Astrocyte of the spinal cord (primary cell): ENCODE data around the gene COMMD7.

Experiments
- DNase-seq: peaks from one replicate; pipeline ENCODE4 v3.0.0; 2011; ENCODE audit warnings: low read depth, low spot score
- H3K4me3 ChIP-seq: 2 replicates; pipeline ENCODE4 v1.5.1; 2011; ENCODE audit warnings: low read depth, mild to moderate bottlenecking, low read length, moderate library complexity
- in situ Hi-C: cut with HindIII; loops from 2 replicates; pipeline ENCODE4 v1.10.0; 2017; ENCODE audit warnings: low sequenced_read_pairs
- TF ChIP-seq, protein P1 (sequence below): IDR thresholded peaks from 2 replicates; pipeline ENCODE4 v1.5.1; 2012; ENCODE audit warnings: low read depth, mild to moderate bottlenecking, low read length, inconsistent platforms

The COMMD7 gene

DNA sequence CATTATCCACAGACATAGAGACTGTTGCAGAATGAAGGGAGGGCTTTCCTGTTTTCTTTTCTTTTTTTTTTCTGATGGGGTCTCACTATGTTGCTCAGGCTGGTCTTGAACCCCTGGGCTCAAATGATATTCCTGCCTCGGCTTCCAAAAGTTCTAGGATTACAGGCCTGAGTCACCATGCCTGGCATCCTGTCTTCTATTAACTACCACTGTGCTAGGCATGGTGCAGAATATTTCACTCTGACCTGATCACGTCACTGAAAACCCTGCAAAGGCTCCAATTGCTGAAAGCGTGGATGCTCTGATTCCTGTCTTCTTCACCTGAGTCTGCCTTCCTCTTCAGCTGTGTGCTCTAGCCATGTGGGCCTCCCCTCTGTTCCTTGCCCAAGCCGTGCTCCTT is 10.5 kb upstream of the COMMD7 start:
- in situ Hi-C loops = no loop called here
- H3K4me3 ChIP-seq = no peak overlapping the region
- DNase-seq = peak; percentile 62
- TF ChIP-seq, protein P1, sequence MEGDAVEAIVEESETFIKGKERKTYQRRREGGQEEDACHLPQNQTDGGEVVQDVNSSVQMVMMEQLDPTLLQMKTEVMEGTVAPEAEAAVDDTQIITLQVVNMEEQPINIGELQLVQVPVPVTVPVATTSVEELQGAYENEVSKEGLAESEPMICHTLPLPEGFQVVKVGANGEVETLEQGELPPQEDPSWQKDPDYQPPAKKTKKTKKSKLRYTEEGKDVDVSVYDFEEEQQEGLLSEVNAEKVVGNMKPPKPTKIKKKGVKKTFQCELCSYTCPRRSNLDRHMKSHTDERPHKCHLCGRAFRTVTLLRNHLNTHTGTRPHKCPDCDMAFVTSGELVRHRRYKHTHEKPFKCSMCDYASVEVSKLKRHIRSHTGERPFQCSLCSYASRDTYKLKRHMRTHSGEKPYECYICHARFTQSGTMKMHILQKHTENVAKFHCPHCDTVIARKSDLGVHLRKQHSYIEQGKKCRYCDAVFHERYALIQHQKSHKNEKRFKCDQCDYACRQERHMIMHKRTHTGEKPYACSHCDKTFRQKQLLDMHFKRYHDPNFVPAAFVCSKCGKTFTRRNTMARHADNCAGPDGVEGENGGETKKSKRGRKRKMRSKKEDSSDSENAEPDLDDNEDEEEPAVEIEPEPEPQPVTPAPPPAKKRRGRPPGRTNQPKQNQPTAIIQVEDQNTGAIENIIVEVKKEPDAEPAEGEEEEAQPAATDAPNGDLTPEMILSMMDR = no peak

DNA sequence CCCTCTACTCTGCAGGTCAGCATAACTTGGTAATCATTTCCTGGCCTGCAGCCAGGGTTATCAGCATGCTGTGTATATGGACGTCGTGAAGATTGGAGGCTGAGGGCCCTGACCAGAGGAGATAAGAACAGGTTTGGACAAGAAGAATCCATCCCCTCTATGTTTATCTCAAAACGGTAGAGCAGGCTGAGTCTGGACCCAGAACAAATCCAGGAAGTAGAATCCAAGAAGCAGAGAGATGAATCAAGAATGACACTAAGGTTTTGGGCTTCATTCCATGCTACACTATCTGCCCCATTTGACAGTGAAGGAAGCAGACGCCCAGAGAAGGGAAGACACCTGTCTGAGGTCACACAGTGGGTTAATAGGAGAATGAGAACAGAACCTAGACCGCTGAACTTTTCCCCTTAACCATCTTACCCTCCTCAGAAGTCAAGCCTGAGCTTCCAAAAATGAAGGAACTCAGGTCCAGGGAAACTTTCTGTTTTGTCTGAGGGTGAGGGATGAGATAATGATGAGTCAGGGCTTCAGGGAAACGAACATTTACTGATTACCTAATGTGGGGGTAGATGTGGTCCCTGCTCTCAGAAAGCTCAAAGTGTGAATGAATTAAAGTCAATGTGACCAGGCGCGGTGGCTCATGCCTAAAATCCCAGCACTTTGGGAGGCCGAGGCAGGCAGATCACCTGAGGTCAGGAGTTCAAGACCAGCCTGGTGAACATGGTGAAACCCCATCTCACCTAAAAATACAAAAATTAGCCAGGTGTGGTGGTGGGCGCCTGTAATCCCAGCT is 9.4 kb upstream of the COMMD7 start:
- peak; percentile 67 for DNase-seq
- in situ Hi-C loops = no loop called here
- TF ChIP-seq, protein P1 = no peak
- H3K4me3 ChIP-seq = no peak overlapping the region

DNA sequence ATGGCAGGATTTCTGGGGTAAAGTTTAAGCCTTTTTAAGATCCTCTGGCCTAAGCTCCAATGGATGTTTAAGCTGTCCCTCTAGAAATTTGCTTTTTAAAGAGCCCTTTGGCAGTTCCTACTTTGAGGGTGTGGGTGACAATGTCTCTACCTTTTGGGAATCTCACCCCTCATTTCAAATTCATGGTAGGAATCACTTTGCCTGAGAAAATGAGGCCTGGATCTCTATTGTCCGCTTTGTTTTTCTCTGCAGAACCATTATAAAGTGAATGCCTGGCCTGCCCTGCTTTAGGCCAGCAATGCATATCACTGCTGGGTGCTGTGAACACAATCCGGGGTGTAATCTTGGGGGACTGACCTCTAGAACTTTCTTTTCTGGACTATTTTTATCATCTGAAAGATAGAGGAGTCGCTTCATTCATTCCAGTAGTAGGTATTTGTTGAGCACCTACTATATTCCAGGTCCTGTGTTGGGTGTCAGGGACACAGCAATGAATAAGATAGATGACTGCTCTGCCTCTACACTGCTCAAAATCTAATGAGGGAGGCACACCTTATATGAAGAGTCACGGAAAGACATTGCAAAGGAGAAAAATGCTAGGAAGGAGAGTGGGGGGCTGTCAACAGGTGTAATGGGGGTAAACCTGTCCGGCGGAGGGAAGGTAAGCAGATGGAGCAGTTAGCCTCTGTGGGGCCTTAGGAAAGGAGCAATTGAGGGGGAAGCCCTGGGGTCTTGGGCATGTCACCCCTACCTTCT is 8.6 kb upstream of the COMMD7 start:
- in situ Hi-C loops = no loop called here
- H3K4me3 ChIP-seq = no peak overlapping the region
- TF ChIP-seq, protein P1 = no peak
- DNase-seq = no peak

DNA sequence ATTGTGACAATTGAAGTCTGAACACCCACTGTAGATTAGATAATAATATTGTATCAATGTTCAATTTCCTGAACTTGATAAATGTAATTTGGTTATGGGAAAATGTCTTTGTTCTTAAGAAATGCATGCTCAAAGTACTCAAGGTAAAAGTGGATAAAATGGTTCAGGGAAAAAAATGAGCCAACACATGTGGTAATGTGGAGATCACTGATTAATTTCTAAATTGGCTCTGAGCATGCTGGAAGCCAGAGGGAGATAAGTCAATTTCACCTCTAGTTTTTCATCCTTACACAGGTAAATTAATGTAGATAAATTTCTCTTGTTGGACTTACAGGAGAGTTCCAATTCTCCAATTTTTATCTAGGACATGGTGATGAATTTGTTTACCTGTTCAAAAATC is 8.0 kb upstream of the COMMD7 start:
- H3K4me3 ChIP-seq = no peak overlapping the region
- in situ Hi-C loops = no loop called here
- TF ChIP-seq, protein P1 = no peak
- DNase-seq = no peak

DNA sequence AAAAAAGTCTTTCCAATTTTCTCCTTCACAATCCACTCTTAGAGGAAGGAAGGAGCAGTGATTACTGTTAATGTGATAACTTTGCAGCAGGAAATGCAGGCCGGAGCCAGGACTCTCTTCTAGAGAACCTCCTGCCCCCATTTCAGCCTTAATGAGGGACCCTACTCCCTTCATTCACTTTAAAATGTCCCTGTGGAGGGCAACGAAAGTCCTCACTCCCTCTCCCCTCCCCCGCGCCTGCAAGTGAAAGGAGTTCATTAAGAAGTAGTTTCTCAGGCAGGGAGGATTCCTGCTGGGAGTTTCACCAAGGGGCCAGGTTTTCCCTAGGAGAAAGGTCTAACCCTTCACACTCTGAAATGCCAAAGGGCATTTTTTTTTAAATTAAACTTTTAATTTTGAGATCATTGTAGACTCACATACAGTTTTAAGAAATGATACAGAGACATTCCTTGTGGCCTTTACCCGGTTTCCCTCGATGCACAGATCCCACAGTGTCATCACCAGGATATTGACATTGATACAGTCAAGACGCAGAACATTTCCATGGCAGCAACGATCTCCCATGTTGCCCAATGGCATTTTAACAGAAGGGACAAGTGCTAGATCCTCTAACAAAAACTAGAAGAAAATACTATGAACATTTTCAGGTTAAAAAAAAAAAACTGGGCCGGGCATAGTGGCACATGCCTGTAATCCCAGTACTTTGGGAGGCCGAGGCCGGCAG is 6.8 kb upstream of the COMMD7 start:
- no peak overlapping the region for H3K4me3 ChIP-seq
- no peak for DNase-seq
- in situ Hi-C loops = no loop called here
- TF ChIP-seq, protein P1 = no peak
